GM11168 (cell line): Measurements from ENCODE around the gene SLC4A1AP.

Experiments used
- in situ Hi-C: fragments of 300-500 bp; cut with MboI; formaldehyde crosslinking; loops from one replicate; pipeline ENCODE4 v1.12.0; 2022; ENCODE audit warnings: low sequenced_read_pairs; ENCODE audit not compliant: unreplicated experiment

The SLC4A1AP gene

DNA sequence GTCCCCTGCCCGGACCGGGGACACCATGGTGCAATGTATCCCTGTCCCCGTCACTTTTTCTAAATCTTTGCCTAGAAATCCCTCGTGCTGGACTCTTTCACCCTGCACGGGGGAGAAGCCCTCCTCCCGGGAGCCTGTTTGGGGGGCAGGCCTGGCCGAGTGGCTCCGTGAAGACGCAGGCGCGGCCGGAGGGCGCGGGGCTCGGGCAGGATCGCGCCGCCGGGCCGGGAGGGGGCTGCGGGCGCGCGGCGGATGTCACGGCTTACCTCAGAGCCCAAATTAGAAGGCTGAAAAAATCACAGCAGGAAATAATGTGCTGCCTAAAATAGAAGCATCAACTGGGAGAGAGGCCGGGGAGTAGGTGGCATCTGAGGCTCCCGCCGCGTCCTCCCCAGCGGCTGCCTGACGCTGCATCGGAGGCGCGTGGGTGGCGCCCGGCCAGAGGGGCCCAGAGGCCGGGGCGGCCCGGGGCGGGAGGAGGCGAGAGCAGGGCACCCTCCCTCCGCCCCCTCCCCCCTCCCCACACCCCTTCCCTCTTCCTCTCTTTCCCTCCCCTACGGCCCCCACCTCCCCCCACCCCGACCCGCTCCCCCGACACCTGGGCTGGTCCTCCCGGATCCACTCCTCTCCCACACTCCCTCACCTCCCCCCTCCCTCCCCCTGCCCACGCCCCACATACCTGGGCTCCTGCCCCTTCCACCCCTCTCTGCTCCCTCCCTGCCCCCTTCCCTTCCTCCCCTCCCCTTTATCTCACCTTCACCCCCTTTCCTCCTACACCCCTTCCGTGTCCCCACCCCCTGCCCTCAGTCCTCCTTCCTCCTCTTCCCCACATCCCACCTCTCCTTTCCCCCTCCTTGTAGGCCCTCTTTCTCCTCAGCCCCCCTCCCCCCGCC, 51.9 kb downstream of the SLC4A1AP start:
- in situ Hi-C loops: no loop called here

DNA sequence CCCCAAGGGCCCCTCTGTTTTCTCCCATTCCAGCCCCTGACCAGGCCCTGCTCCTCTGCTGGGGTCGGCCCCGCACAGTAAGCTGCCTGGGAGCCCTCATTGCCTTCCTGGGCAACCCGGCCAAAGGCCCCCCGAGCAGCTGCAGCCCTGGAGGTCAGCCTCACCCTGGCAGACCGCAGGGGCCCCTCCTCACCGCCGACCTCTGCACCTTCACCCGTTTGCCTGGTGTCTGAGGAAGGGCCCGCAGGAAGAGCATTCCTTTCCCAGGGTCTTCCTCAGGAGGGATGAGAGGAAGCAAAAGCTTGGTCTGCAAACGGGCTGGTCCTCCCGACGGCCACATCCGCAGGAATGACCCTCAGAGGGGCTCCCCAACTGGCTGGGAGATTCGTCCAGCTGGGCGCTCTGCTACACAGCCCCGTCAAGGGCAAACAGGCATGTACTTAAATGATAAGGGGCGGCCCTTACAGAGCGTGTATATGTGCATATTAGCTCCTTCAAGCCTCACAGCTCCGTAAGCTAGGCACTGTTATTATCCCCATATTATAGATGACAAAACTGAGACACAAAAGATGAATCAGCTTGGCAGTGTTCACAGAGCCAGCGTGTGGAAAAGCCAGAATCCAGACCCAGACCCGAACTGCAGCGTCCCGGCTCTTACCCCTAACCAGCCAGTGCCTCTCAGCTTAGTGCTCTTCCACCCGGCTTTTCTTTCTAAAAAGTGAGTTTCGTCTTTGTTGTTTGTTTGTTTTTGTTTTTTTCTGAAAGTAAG, 52.8 kb downstream of the SLC4A1AP start:
- in situ Hi-C loops: no loop called here

DNA sequence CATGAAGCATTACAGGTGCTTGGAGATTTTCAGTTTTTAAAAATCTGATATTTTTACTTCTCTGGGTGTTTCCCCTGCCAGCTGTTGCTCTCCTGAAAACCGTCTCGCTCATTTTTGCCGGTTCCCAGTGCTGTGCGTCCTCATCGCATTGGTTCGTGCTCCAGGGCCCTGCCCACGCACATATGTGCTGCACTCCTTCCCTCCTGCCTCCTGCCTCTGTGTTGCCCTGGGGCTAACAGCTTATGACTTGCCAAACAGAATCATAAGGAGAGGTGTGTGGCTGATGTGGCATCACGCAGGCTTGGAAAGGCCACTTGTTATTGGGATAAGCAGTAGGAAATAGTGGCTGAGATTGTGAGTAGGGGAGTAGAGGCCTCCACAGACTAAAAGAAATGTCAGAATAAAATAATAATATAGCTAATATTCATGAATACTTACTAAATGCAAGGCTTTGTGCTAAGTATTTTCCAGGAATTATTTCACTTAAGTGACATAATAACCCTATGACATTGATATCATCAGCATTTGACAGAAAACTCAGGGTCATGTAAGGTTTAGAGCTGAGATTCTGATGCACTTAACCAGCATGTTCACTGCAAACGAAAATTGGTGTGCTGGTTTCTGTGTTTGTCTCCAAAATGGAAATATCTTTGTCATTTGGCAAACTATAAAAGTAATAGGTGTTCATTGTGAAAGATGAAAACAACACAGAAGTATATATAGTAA, 53.5 kb downstream of the SLC4A1AP start:
- in situ Hi-C loops: no loop called here

DNA sequence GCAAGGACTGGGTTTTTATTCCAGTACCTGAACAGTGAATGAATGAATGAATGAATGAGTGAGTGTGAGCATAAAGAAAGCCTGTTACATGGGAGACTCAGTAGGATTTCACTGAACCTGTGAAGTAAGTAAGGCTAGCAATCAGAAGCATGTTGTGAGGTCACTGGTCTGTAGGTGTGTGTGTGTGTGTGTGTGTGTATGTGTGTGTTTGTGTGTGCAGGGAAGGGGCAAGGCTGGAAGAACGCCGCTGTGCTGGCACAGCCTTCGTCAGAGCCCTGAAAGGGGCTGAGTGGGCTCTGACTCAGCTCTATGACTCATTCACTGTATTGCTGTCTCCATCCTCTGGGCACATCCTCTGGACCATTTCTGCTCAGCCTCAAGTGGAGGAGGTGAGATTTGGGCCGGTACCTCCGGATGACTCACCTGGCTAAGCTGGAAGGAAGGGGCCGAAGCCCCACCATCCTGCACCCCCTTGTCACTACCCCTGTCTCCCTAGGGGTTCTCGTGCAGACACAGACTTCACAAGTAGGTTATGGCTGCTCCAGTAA, 56.4 kb downstream of the SLC4A1AP start:
- in situ Hi-C loops: no loop called here

DNA sequence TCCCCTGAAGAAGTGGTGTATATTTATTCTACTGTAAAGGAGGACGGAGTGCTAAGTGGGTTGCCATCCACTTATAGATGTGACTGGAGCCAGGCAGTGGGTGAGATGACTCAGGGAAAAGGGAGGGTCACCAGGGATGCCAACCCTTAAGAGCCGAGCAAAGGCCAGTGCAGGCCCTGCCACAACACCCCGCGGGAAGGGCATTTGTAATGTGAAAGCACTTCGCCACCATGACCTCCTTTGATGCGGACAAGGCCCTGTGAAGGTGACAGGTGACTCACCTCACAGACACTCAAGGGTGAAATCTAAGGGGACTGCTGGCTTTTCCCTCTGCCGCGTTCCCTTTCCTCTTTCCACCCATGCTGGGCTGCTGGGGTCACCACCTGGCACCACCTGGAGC, 57.6 kb downstream of the SLC4A1AP start:
- in situ Hi-C loops: no loop called here

DNA sequence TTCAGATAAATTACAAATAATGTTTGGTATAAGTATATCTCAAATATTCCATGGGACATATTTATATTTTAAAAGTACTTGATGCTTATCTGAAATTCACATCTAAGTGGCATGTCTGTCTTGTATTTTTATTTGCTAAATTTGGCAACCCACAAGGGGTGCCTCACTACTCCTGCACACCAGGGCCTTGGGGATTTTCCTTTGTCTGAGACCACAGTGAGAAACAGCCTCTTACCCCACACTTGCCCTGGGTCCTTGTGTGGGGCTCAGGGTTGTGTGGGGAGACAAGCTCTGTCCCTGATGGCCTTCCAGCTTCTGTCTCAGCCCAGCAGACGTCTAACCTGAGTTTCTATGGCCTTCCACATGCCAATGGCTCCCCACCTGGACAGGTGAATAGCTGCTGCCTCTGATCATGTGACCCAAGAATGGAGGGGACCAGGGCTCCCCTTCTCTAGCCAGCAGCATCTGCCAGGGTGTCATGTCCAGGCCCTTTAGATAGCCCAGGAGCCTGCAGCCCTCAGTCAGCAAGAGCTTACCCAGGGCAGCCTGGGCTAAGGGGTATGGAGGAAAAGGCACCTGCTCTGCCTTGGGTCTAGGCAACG, 58.3 kb downstream of the SLC4A1AP start:
- in situ Hi-C loops: no loop called here

DNA sequence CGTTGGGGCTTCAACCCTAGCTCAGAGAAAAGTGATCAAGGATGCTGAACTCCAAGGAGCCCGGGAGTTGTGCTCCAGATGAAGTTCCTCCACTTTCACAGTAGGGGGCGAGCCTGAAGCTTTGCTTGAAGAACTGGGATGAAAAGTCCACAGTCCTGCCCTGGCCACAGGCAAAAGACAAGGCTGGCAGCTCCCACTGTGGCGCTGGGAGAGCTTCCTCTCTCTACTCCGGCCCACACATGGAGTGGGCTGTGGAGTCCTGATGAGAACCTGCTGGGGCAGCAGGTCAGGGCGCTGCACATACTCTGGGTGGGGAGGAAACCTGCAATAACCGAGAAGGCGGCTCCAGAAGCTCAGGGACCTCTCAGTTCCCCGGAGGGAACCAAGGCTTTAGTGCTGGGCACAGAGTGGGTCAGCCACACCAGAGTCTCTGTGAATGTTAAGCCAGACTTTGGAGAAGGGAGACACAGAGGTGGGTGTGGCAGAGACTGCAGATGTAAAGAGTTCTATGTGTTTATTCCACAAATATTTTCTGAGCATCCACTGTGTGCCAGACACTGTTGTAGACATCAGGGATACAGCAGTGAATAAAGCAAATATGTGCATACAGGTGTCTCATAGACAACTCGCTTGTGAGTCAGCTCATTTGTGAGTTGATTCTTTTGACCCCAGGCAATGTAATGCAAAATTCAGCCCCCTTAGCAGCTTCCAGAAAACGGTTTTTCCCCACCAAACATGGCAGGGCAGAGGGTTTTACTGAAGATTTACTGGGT, 59.9 kb downstream of the SLC4A1AP start:
- in situ Hi-C loops: no loop called here

DNA sequence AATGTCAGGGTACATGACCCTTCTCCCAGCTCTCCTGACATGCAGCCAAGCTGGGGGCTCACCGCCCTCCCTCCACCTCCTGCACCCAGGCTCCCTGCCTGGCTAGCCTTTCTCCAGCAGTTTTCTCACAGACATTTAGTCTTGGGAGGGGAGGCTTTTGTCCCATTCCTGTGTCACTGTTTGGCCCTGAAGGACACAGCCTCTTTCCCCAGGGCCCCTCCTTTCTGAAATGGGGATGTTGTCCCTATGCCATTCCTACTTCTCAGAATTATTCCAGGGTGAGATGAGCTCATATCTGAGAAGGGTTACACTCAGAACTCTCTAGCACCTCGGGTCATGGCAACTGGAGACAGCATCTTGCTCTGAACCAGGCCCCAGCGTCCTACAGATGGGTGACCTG, 60.5 kb downstream of the SLC4A1AP start:
- in situ Hi-C loops: no loop called here

DNA sequence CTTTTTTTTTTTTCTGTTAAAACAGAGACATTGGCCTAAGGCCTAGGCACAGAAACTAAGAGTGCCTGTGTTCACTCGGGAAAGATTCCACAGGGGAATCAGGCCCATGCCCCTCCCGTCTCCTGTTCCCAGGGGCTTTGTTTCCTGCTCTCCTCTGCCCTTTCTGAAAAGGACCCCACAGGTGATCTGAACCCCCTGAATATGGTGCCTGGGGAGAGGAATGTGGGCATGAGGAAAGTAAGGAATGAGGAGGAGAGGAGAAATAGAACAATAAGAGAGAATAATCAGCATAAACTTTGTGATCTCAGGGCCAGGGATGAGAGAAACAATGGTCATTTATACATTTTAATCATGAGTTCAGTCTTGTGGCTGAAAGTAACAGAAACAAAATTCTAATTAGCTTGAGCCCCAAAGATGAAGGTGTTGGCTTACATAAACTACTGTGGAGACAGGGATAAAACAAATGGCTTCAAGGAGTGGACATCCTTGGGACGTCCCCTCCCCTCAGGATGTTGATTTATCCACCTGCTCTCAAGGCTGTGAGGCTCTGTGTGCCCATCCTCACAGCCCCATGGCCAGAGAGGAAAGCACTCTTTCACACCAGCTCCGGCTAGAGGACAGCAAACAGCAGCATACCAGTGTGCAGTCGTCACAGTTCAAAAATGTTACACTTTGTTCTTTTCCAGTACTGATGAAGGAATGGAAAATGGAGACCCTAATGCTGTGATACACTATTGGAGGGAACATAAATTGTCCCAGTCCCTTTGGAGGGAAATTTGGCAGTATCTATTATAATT, 61.4 kb downstream of the SLC4A1AP start:
- in situ Hi-C loops: no loop called here

DNA sequence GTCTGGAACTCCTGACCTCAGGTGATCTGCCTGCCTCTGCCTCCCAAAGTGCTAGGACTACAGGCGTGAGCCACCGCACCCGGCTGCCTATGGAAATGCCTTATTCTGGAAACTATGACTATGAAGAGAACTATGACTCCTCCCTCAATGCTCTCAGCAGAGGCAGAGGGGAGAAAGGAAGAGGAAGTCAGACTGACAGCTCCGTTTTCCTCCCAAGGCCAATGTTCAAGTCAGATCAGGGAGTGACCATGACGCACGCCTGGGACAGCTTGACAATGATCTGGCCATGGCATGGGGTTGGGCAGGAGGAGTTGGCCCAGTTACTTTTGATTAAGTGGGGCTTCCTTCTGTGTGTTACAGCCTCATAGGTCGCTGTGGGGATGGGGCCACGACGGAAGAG, 63.6 kb downstream of the SLC4A1AP start:
- in situ Hi-C loops: no loop called here

DNA sequence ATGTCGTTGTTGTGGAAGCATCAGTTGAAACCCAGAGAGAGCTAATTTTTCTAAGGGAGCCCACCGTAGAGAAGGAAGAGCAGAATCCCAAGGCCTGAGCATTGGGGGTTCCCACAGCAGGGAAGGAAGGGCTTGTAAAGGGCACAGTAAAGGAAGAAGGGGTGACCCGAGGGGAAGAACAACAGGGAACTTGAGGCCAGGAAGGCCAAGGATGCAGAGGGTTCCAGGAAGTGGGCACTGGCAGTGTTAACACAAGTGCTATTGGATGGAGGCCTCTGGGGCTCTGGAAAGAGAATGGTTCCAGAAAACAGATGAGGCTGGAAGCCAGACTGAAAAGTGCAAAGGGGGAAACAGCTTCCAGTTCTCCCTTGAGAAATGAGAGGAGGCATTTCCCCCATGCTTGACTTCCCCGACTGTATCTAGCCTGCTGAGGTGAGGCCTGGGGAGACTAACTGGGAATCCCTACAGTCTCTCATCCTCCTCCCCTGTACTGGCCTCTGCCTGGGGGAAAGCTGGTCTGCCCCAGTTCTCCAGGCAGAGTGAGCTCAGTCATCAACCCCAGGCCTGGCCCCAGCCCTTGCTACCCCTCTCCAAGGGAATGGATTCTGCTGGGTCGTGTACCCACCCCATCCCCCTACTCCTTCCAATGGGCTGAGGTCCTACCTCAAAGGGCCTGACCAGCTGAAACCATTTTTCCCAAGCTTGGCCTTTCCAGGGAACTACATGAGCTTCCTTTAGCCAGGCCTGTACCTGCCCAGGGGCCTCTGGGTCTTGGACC, 64.6 kb downstream of the SLC4A1AP start:
- in situ Hi-C loops: no loop called here

DNA sequence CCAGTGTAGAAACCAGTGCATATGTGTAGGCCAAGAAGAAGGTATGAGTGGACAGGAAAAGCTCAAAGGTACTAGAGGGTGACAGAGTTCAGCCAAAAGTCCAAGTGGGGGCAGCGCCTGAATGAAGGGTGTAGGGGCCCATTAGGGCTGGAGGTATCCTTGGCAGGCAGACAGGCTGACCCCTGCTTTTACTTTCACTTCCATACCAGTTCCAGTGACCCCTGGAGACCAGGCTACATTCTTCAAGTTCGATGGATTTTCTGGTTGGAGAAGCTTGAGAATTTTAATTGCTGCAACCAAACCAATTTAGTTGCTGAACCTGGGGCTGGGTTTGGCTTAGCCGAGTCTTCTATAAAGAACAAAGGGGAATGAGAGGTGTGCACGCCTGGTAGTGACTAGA, 65.5 kb downstream of the SLC4A1AP start:
- in situ Hi-C loops: no loop called here

DNA sequence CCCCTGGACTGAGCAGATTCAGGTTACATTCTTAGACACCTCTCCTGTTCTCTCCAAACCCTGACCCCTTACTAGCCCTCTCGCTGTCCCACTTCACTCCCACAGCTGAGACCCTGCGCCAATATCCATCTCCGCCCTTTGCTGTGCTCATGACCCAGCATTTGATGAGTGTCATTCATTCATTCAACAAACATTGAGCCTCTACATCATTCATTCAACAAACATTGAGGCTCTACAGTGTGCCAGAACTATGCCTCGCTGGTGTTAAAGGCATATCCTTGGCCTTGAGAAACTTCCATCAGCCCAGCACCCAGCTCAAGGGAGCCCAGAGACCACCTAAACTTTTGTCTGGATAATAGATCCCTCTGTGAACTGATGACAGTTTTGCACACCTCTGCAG, 65.9 kb downstream of the SLC4A1AP start:
- in situ Hi-C loops: no loop called here

DNA sequence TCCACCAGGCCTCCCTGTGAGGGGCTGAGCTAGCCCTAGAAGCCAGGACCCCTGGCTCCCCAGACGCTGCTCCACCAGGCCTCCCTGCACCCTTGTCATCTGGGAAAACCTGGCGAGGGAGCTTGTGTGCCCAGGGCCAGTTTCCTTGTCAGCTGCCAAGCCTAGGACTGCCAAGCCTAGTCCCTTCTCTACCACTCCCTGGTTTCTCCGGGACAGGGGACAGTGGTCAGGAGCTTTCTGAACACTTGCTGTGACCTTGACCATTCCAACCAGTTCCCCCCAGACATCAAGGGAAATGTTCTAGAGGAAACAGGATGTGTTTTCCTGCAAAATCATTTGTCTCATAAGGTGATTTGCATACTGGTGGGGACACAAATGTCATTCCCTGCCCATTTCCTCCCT, 66.6 kb downstream of the SLC4A1AP start:
- in situ Hi-C loops: no loop called here

DNA sequence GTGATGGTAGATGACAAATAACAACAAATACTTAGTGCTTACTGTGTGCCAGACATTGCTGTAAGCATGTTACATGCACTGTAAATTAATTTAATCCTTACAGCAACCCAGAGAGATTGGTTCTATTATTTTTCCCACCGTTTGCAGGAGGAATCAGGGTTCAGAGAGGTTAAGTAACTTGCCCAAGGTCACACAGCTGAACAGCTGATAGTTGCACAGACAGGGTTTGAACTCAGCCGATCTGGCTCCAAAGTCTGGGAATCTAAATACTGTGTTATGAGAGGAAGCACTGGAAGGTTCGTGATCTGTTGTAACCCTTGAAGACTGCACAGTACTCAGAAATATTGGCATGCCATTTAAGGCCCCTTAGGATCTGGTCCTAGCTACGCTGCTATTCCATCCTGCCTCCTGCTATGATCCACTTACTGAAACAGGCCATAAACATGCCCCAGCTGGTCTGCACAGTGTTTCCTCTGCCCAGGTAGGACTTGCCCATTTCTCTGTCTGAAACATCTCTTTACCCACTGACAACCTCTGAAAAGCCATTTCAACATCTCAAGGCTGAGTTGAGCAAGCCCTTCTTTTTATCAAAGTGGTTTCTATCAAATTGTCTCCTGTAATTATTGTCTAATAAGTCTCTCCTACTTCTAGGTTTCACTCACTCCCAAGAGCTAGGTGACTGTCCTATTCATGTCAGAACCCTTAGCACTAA, 67.4 kb downstream of the SLC4A1AP start:
- in situ Hi-C loops: no loop called here

DNA sequence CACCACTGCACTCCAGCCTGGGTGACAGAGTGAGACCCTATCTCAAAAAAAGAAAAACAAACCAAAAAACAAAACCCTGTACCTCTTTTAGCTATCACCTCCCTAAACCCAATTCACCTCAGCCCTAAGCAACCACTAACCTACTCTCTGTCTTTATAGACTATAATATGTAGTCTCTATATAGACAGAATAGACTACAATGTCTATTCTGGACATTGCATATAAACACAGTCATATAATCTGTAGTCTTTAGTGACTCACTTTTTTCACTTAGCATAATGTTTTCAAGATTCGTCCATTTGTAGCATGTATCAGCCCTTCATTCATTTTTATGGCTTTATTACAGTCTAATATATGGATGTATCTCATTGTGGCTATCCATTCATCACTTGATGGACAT, 70.6 kb downstream of the SLC4A1AP start:
- in situ Hi-C loops: no loop called here

DNA sequence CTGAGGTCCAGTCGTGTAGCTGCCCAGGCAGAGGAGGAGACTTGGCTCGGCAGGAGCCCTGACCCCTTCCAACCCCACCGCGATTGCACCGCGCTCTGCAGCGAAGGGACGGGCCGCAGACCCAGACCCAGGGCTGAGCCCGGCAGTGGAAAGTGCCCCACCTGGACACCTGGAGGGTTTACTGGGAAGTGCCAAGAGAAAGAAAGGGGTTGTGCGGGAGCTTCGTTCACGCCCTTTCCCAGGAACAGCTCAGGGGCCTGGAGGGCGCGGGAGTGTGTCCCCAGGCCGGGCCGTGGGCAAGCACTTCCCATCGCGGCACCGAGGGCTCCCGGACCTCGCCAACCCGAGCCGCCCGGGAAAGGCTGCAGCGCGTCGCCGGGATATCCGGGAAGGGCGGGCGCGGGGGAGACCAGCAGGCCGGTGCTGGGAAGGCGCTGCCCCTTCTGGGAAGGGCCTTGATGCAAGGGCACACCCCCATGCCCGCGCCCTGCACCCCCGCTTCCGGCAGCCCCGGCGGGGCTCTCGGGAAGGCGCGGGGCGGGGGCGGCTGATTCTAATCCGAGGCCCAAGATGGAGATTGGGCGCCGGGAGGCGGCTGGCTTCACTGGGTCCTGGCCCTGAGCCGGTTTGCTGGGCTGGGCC, 71.7 kb downstream of the SLC4A1AP start:
- in situ Hi-C loops: no loop called here
